GM12878 (cell line): Measurements from ENCODE around the gene CAMK2A. TPM values are rescaled to one million over a fixed set of nuclear protein-coding genes. Genes with fewer than 3 reads are reported as not detected.

Source experiments
- ATAC-seq: fragments of 200-7000 bp; cut with Tn5 transposase; 3 replicates; pipeline ENCODE4 v1.9.1; 2020; ENCODE audit warnings: mild to moderate bottlenecking, moderate library complexity
- BruUV-seq: library from RNA; stranded (reverse); fragments of 400-500 nt; replicated peaks from 2 replicates; lab custom pipeline; 2021; lab: Mats Ljungman, UMichigan
- CTCF ChIA-PET: fragments of 300-600 bp; sonication (Branson Sonifier 250); formaldehyde crosslinking; extraction: SDS; loops from one replicate; lab custom pipeline; 2021; ENCODE audit warnings: inconsistent platforms; lab: Yijun Ruan, JAX
- POLR2A ChIA-PET: fragments of 350-600 bp; formaldehyde crosslinking; extraction: SDS; loops from one replicate; lab custom pipeline; 2021; ENCODE audit warnings: inconsistent platforms; lab: Charles Lee
- RAD21 ChIA-PET: fragments of 300-600 bp; sonication (Branson Sonifier 250); formaldehyde crosslinking; loops from one replicate; lab custom pipeline; 2023; ENCODE audit warnings: antibody characterized with exemption; ENCODE audit not compliant: unreplicated experiment; lab: Charles Lee
- SMC1A ChIA-PET: fragments of 300-600 bp; sonication (Branson Sonifier 250); formaldehyde crosslinking; loops from one replicate; lab custom pipeline; 2023; ENCODE audit not compliant: unreplicated experiment, uncharacterized antibody; lab: Charles Lee
- DNase-seq: peaks from one replicate; pipeline ENCODE4 v3.0.0-alpha.2; 2011; ENCODE audit warnings: low read depth, low spot score
- FAIRE-seq: peaks from 3 replicates; lab custom pipeline; 2011; peaks lifted over from hg19 to GRCh38; lab: Jason Lieb, UNC
- H2AFZ ChIP-seq: 2 replicates; pipeline ENCODE4 v1.6.0; 2011; ENCODE audit warnings: low read depth, low read length, control low read depth; ENCODE audit not compliant: control insufficient read depth
- H3K27ac ChIP-seq: 2 replicates; pipeline ENCODE4 v1.5.1; 2011; ENCODE audit warnings: control low read depth; ENCODE audit not compliant: control insufficient read depth, insufficient read depth
- H3K27me3 ChIP-seq, 2 experiments: replicated peaks in 1 of 2; 2 replicates each; pipeline versions ENCODE4 v1.6.0 to v1.6.1; 2011; ENCODE audit warnings: low read length in 1 of 2; ENCODE audit not compliant: control insufficient read depth in 2 of 2, insufficient read depth in 2 of 2
- H3K36me3 ChIP-seq, 2 experiments: 2 replicates each; pipeline ENCODE4 v1.5.1; 2011; ENCODE audit warnings: low read length in 1 of 2; ENCODE audit not compliant: control insufficient read depth in 2 of 2, insufficient read depth in 2 of 2
- H3K4me1 ChIP-seq: 2 replicates; pipeline ENCODE4 v1.6.1; 2011; ENCODE audit warnings: mild to moderate bottlenecking, low read length, moderate library complexity, mixed read lengths; ENCODE audit not compliant: control insufficient read depth, insufficient read depth
- H3K4me2 ChIP-seq: 2 replicates; pipeline ENCODE4 v1.6.0; 2011; ENCODE audit warnings: control low read depth; ENCODE audit not compliant: control insufficient read depth, insufficient read depth
- H3K4me3 ChIP-seq: fragments of 200-600 bp; sonication (generic); 2 replicates; pipeline ENCODE4 v1.5.1; 2016
- H3K79me2 ChIP-seq: 2 replicates; pipeline ENCODE4 v1.6.0; 2011; ENCODE audit warnings: low read length; ENCODE audit not compliant: control insufficient read depth, insufficient read depth
- H3K9ac ChIP-seq: 2 replicates; pipeline ENCODE4 v1.8.0; 2011; ENCODE audit warnings: low read length, control low read depth, mixed read lengths; ENCODE audit not compliant: control insufficient read depth, insufficient read depth
- H3K9me3 ChIP-seq: replicated peaks from 3 replicates; pipeline ENCODE4 v1.5.1; 2011; ENCODE audit warnings: mild to moderate bottlenecking, low read length; ENCODE audit not compliant: control insufficient read depth, insufficient read depth
- H4K20me1 ChIP-seq: 2 replicates; pipeline ENCODE4 v1.6.0; 2011; ENCODE audit not compliant: control insufficient read depth, insufficient read depth
- ASH2L ChIP-seq: fragments of 300-600, 200-600 bp; sonication (generic); IDR thresholded peaks from 2 replicates; pipeline ENCODE4 v1.6.1; 2017; ENCODE audit warnings: low read depth, mild to moderate bottlenecking, borderline replicate concordance
- BRCA1 ChIP-seq: IDR thresholded peaks from 2 replicates; pipeline ENCODE4 v1.6.1; 2011; ENCODE audit warnings: low read depth, low read length, improper control_type of control experiment
- CTCF ChIP-seq, 3 experiments: IDR thresholded peaks in 2 of 3; conservative IDR thresholded peaks in 1 of 3; 2 replicates each; pipeline ENCODE4 v1.5.1; 2011; ENCODE audit warnings: low read depth in 3 of 3, low read length in 3 of 3, mild to moderate bottlenecking in 3 of 3, control low read depth in 2 of 3, moderate library complexity in 2 of 3, inconsistent platforms in 1 of 3, mixed read lengths in 1 of 3; ENCODE audit not compliant: control insufficient read depth in 2 of 3, insufficient read depth in 1 of 3; ENCODE audit errors: extremely low read depth in 1 of 3
- DPF2 ChIP-seq: fragments of 450-650 bp; IDR thresholded peaks from 2 replicates; pipeline ENCODE4 v1.6.1; 2017; ENCODE audit warnings: mild to moderate bottlenecking
- HDAC2 ChIP-seq: fragments of 200-600 bp; sonication (generic); IDR thresholded peaks from 2 replicates; pipeline ENCODE4 v1.6.1; 2017
- MTA2 ChIP-seq: fragments of 450-650 bp; IDR thresholded peaks from 2 replicates; pipeline ENCODE4 v1.6.1; 2016; ENCODE audit warnings: low read depth, mild to moderate bottlenecking, moderate library complexity
- REST ChIP-seq: IDR thresholded peaks from 2 replicates; pipeline ENCODE4 v1.6.1; 2012; ENCODE audit warnings: mild to moderate bottlenecking, low read depth, low read length
- RUNX3 ChIP-seq: IDR thresholded peaks from 2 replicates; pipeline ENCODE4 v1.6.1; 2012; ENCODE audit warnings: low read length, inconsistent platforms
- SREBF1 ChIP-seq: IDR thresholded peaks from 2 replicates; pipeline ENCODE4 v1.6.1; 2012; ENCODE audit warnings: mild to moderate bottlenecking, low read length
- TBL1XR1 ChIP-seq: IDR thresholded peaks from 2 replicates; pipeline ENCODE4 v1.6.1; 2012; ENCODE audit warnings: low read depth, low read length, improper control_type of control experiment
- USF2 ChIP-seq: IDR thresholded peaks from 2 replicates; pipeline ENCODE4 v1.6.1; 2011; ENCODE audit warnings: low read depth, low read length, improper control_type of control experiment, borderline replicate concordance
- YY1 ChIP-seq: IDR thresholded peaks from 2 replicates; pipeline ENCODE4 v1.6.1; 2011; ENCODE audit warnings: low read depth, mild to moderate bottlenecking, low read length
- ZNF217 ChIP-seq: fragments of 450-650 bp; IDR thresholded peaks from 2 replicates; pipeline ENCODE4 v1.6.1; 2017; ENCODE audit warnings: antibody characterized with exemption, mild to moderate bottlenecking
- ZNF384 ChIP-seq: IDR thresholded peaks from 2 replicates; pipeline ENCODE4 v1.6.1; 2012; ENCODE audit warnings: low read depth, mild to moderate bottlenecking, low read length, improper control_type of control experiment, borderline replicate concordance
- WGBS: methylation state at CpG from one replicate; pipeline ENCODE4 v1.1.6; 2016; ENCODE audit warnings: low lambda C conversion rate; ENCODE audit not compliant: insufficient replicate concordance, insufficient coverage; ENCODE audit errors: missing lambda C conversion rate; 5-methylcytosine and 5-hydroxymethylcytosine counted together
- in situ Hi-C: fragments of 300-500 bp; cut with MboI; formaldehyde crosslinking; loops from 9 replicates; pipeline ENCODE4 v1.14.3; 2018; ENCODE audit warnings: mixed read lengths
- intact Hi-C: fragments of 100-400 bp; cut with micrococcal nuclease; formaldehyde crosslinking; loops from one replicate; pipeline ENCODE4 v1.14.2; 2022; ENCODE audit not compliant: unreplicated experiment
- polyA plus RNA-seq, 11 experiments: library from polyadenylated mRNA; depleted of rRNA in 4 of 11; unstranded in 6 of 11; stranded (reverse) in 5 of 11; fragments of >200 nt; fragmentation: Nextera tagmentation in 4 of 11; fragmentation: Illumina TruSeq in 1 of 11; extraction: Ambion mirVana in 4 of 11; extraction: Trizol in 1 of 11; gene quantifications; 1 replicate in 1 of 11; 2 replicates in 10 of 11; pipeline versions ENCODE4 v1.2.1 to v1.2.3, GENCODE V29; 2011 to 2016; ENCODE audit warnings: inconsistent platforms in 2 of 11, missing spikeins in 2 of 11, low read depth in 1 of 11
- total RNA-seq, 4 experiments: library from RNA; depleted of rRNA in 3 of 4; stranded (reverse); fragments of >200 nt in 3 of 4; fragmentation: Illumina TruSeq in 1 of 4; extraction: Trizol in 1 of 4; gene quantifications; 2 replicates each; pipeline versions ENCODE4 v1.2.1 to v1.2.3, GENCODE V29; 2013 to 2021

Gene CAMK2A
- total and polyA plus RNA-seq, 10 of the 15 experiments (the other 5 are each of a cell fraction or from before 2014, with no cell fraction given), result 0.11 TPM; not detected in 9

- TF ChIP-seq ZNF384 (no peak), YY1 (no peak), CTCF (IDR thresholded peaks at IDR 0.05 in 2 of 3, conservative IDR thresholded peaks at IDR 0.05 in 1 of 3; ENCODE audit: control insufficient read depth in 2 of 3, extremely low read depth in 1 of 3, insufficient read depth in 1 of 3, low read depth in 3 of 3, low read length in 3 of 3) (no peak), MTA2 (no peak), ZNF217 (no peak)
Measured at GRCh38 chr5:150264667-150265603, 24.6 kb downstream of the CAMK2A start (continued).

GRCh38 chr5:150263801-150264621 lies 25.6 kb downstream of the CAMK2A start:
- H3K9ac ChIP-seq, result no peak overlapping the region
- no peak overlapping the region for H3K4me3 ChIP-seq
- POLR2A ChIA-PET, result no interaction called here
- peak; percentile 40; the same call in 2 of the 3 replicates for ATAC-seq
- no peaks in the 10 kb centered on the region for H3K9me3 ChIP-seq
- DNase-seq, result no peak
- intact Hi-C loops (no loop called here), in situ Hi-C loops (no loop called here)
- RAD21 ChIA-PET, result no interaction called here
- no peaks in the 10 kb centered on the region for H3K79me2 ChIP-seq
- CTCF ChIA-PET, result no interaction called here
- BruUV-seq, result no TSS peak
- H4K20me1 ChIP-seq, result no peaks in the 10 kb centered on the region
- H3K4me1 ChIP-seq, result no peaks in the 10 kb centered on the region
- H3K36me3 ChIP-seq, result no peaks in the 10 kb centered on the region
- no peak overlapping the region for H3K4me2 ChIP-seq
- no peaks in the 10 kb centered on the region for H3K27me3 ChIP-seq
- SMC1A ChIA-PET, result no interaction called here
- H2AFZ ChIP-seq, result no peak overlapping the region
- no peak for FAIRE-seq
- WGBS, result 36% methylated on average over 10 of the region's 11 CpGs
- H3K27ac ChIP-seq, result no peak overlapping the region
- TF ChIP-seq BRCA1 (no peak), RUNX3 (no peak), USF2 (no peak), ASH2L (no peak), HDAC2 (no peak), REST (no peak), TBL1XR1 (no peak), SREBF1 (no peak), DPF2 (no peak)
